ENCODE measurements around the gene SHOX.
"Not testable (repeated sequence)": the region's sequence is repeated elsewhere in the genome, so short reads cannot be mapped to it uniquely, and the experiment has no call there.

SHOX gene

DNA sequence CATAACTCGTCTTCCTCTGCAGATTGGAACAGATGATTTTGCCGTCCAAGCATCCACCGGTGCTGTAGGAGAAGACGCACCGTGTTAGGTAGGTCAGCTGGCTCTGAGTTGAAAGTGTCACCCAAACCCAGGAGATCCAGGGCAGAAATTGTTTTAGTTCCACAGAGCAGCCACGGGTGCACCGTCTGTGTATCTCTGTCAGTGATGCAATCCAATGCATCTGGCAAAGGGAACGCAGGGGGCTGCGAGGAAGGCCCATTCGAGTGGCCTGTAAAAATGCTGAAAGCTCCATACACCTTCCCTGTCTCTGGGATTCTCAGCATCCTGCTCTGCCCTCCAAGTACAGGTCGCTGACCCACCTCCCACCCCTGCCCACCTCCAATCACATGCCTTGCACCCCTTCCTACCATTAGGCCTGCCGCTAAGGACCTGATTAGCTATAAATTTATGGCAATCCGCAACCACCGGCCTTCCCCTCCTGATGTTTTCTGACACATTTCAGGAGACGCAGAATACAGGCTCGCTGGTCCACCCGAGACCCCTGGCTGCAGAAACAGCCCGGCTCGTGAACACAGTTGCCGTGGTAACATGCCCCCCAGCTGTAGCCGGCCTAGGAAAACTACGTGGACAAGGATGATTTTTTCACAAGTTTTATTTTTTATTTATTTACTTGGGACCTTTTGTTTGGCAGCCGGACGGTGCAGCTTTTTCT, 39.7 kb upstream of the SHOX start:
- no peak overlapping the region for H3K4me3 ChIP-seq (ENCODE audit: low read depth, low read length)
- DNase-seq (ENCODE audit: low read depth): no peak
- TF ChIP-seq, protein P1, sequence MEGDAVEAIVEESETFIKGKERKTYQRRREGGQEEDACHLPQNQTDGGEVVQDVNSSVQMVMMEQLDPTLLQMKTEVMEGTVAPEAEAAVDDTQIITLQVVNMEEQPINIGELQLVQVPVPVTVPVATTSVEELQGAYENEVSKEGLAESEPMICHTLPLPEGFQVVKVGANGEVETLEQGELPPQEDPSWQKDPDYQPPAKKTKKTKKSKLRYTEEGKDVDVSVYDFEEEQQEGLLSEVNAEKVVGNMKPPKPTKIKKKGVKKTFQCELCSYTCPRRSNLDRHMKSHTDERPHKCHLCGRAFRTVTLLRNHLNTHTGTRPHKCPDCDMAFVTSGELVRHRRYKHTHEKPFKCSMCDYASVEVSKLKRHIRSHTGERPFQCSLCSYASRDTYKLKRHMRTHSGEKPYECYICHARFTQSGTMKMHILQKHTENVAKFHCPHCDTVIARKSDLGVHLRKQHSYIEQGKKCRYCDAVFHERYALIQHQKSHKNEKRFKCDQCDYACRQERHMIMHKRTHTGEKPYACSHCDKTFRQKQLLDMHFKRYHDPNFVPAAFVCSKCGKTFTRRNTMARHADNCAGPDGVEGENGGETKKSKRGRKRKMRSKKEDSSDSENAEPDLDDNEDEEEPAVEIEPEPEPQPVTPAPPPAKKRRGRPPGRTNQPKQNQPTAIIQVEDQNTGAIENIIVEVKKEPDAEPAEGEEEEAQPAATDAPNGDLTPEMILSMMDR (IDR thresholded peaks at IDR 0.05; ENCODE audit: insufficient read depth, low read depth, low read length, missing control alignments): no peak

GRCh38 chrX:599837-600715, 30.5 kb upstream of the SHOX start:
- TF ChIP-seq, protein P1 (IDR thresholded peaks at IDR 0.05; ENCODE audit: insufficient read depth, low read depth, low read length, missing control alignments): no peak
- no peak for DNase-seq (ENCODE audit: low read depth)
- no peak overlapping the region for H3K4me3 ChIP-seq (ENCODE audit: low read depth, low read length)

DNA sequence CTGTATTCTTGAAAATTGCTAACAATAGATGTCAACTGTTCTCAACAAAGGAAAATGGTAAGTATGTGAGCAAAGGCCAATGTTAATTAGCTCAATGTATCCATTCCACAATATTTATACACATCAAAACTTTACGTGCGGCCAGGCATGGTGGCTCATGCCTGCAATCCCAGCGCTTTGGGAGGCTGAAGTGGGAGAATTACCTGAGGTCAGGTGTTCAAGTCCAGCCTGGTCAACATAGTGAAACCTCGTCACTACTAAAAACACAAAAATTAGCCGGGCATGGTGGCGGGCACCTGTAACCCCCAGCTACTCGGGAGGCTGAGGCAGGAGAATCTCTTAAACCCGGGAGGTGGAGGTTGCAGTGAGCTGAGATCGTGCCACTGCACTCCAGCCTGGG, 27.6 kb upstream of the SHOX start:
- not testable (repeated sequence) for DNase-seq (ENCODE audit: low read depth); H3K4me3 ChIP-seq (ENCODE audit: low read depth, low read length)

- H3K4me3 ChIP-seq (ENCODE audit: low read depth, low read length); DNase-seq (ENCODE audit: low read depth): not testable (repeated sequence)
Measured at GRCh38 chrX:604616-605015, 26.0 kb upstream of the SHOX start.

- not testable (repeated sequence) for H3K4me3 ChIP-seq (ENCODE audit: low read depth, low read length); DNase-seq (ENCODE audit: low read depth)
Measured at GRCh38 chrX:608088-608487, 22.5 kb upstream of the SHOX start.

- DNase-seq (ENCODE audit: low read depth): no peak
- TF ChIP-seq, protein P1 (IDR thresholded peaks at IDR 0.05; ENCODE audit: insufficient read depth, low read depth, low read length, missing control alignments): no peak
- H3K4me3 ChIP-seq (ENCODE audit: low read depth, low read length): no peak overlapping the region
Measured at GRCh38 chrX:614136-614535, 16.5 kb upstream of the SHOX start.

DNA sequence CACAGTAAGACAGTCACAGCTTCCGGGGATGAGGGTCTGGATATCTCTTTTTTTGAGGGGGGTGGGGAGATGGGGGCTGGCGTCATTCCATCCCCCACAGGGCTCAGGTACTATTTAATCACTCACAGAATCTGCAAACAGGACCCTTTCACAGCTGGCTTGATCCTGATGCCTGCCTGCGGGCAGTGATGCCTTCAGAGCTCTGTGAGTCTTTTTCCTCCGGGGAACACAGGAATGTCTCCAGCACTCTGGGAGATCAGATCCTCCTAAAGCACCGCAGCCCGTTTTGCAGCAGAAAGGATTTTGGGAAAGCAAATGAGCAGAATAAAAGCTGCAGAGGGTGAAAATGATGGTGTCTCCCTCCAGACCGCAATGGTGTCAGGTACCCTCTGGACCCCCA, 13.2 kb upstream of the SHOX start:
- no peak overlapping the region for H3K4me3 ChIP-seq (ENCODE audit: low read depth, low read length)
- TF ChIP-seq, protein P1 (IDR thresholded peaks at IDR 0.05; ENCODE audit: insufficient read depth, low read depth, low read length, missing control alignments): no peak
- DNase-seq (ENCODE audit: low read depth): no peak

DNA sequence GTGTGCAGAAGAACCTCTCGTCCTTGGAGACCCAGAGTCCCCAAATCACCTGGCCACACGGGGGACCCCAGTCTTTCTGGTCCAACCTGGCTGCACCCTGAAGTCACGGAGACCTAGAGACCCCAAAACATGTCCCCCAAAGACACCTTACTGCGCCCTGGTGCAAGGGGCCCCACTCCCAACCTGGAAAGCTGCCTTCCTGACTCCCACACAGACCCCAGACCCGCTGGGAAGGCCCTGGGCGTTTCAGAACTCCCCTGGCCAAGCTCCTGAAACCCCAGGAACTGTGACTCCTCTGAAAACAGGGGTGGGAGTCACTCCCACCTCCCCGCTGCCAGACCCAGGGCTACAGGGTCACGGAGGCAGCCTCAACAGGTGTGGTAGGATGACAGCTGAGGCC, 12.7 kb upstream of the SHOX start:
- no peak for DNase-seq (ENCODE audit: low read depth)
- TF ChIP-seq, protein P1 (IDR thresholded peaks at IDR 0.05; ENCODE audit: insufficient read depth, low read depth, low read length, missing control alignments): no peak
- H3K4me3 ChIP-seq (ENCODE audit: low read depth, low read length): no peak overlapping the region

GRCh38 chrX:618304-618703, 12.3 kb upstream of the SHOX start:
- H3K4me3 ChIP-seq (ENCODE audit: low read depth, low read length); DNase-seq (ENCODE audit: low read depth): not testable (repeated sequence)

Data from GM12865 (cell line).